Left ventricle myocardium inferior (tissue), 1 donor: ENCODE measurements around the gene SRR. TPM values are rescaled to one million over a fixed set of nuclear protein-coding genes. Genes with fewer than 3 reads are reported as not detected.

Experiments used
- DNase-seq: peaks from one replicate; pipeline ENCODE4 v3.0.0-alpha.2; 2020
- H3K27ac ChIP-seq: fragments of 200-600 bp; replicated peaks from 2 replicates; pipeline ENCODE4 v1.8.0; 2021
- H3K27me3 ChIP-seq: fragments of 200-600 bp; 2 replicates; pipeline ENCODE4 v1.8.0; 2021; ENCODE audit warnings: low read depth
- H3K36me3 ChIP-seq: fragments of 200-600 bp; 2 replicates; pipeline ENCODE4 v1.8.0; 2021
- H3K4me1 ChIP-seq: fragments of 200-600 bp; 2 replicates; pipeline ENCODE4 v1.8.0; 2021
- H3K4me3 ChIP-seq: fragments of 200-600 bp; 2 replicates; pipeline ENCODE4 v1.8.0; 2021; ENCODE audit warnings: mild to moderate bottlenecking, moderate library complexity
- H3K9me3 ChIP-seq: fragments of 200-600 bp; replicated peaks from 2 replicates; pipeline ENCODE4 v1.8.0; 2021
- CTCF ChIP-seq: fragments of 200-600 bp; IDR thresholded peaks from 2 replicates; pipeline ENCODE4 v1.8.0; 2021; ENCODE audit warnings: antibody characterized with exemption, mild to moderate bottlenecking, borderline replicate concordance
- intact Hi-C: fragments of 100-400 bp; cut with micrococcal nuclease; formaldehyde crosslinking; loops from one replicate; pipeline ENCODE4 v1.11.0; 2022
- total RNA-seq: library from RNA; stranded (reverse); fragmentation: NEBNext Ultra II Directional; extraction: Animal tissue kit (Norgen Biotek cat#: 25700); gene quantifications from one replicate; pipeline ENCODE4 v1.2.1, GENCODE V29; 2021
- donor health status: DM: no; HTN: yes; CAD: no; lungs with severe emphysema.

SRR gene
- total RNA-seq, 1 donor from 2014 or later: 8.2 TPM

- no peak for DNase-seq
- H3K36me3 ChIP-seq: peaks cover 58% of the 10 kb centered on the region
- intact Hi-C loops: no loop called here
- H3K27ac ChIP-seq: no peak overlapping the region
- no peak overlapping the region for H3K4me3 ChIP-seq
- peaks cover 2% of the 10 kb centered on the region for H3K4me1 ChIP-seq
- no peaks in the 10 kb centered on the region for H3K9me3 ChIP-seq
- no peak for TF ChIP-seq CTCF
- H3K27me3 ChIP-seq: no peaks in the 10 kb centered on the region
Measured at GRCh38 chr17:2271985-2272702, 31.6 kb upstream of the SRR start.

- Histone ChIP-seq H3K27ac (no peak overlapping the region), H3K27me3 (no peaks in the 10 kb centered on the region), H3K4me1 (no peaks in the 10 kb centered on the region), H3K9me3 (no peaks in the 10 kb centered on the region), H3K36me3 (peaks cover 63% of the 10 kb centered on the region), H3K4me3 (no peak overlapping the region)
- intact Hi-C loops: no loop called here
- TF ChIP-seq CTCF: no peak
- no peak for DNase-seq
Measured at GRCh38 chr17:2274414-2274813, 29.3 kb upstream of the SRR start.

- Histone ChIP-seq H3K4me3 (no peak overlapping the region), H3K9me3 (no peaks in the 10 kb centered on the region), H3K27me3 (no peaks in the 10 kb centered on the region), H3K4me1 (no peaks in the 10 kb centered on the region), H3K36me3 (peaks cover 66% of the 10 kb centered on the region), H3K27ac (no peak overlapping the region)
- no peak for DNase-seq
- intact Hi-C loops: no loop called here
- no peak for TF ChIP-seq CTCF
Measured at GRCh38 chr17:2275722-2276121, 28.0 kb upstream of the SRR start.

- H3K4me3 ChIP-seq: no peak overlapping the region
- no peak overlapping the region for H3K27ac ChIP-seq
- DNase-seq: no peak
- peaks cover 5% of the 10 kb centered on the region for H3K4me1 ChIP-seq
- peaks cover 84% of the 10 kb centered on the region for H3K36me3 ChIP-seq
- no peaks in the 10 kb centered on the region for H3K9me3 ChIP-seq
- no peak for TF ChIP-seq CTCF
- intact Hi-C loops: no loop called here
- H3K27me3 ChIP-seq: no peaks in the 10 kb centered on the region
Measured at GRCh38 chr17:2277429-2278170, 26.1 kb upstream of the SRR start.

- peaks cover 5% of the 10 kb centered on the region for H3K4me1 ChIP-seq
- no peak for TF ChIP-seq CTCF
- H3K4me3 ChIP-seq: no peak overlapping the region
- H3K36me3 ChIP-seq: peaks cover 84% of the 10 kb centered on the region
- DNase-seq: no peak
- H3K27me3 ChIP-seq: no peaks in the 10 kb centered on the region
- no peak overlapping the region for H3K27ac ChIP-seq
- intact Hi-C loops: no loop called here
- H3K9me3 ChIP-seq: no peaks in the 10 kb centered on the region
Measured at GRCh38 chr17:2279707-2280106, 24.0 kb upstream of the SRR start.
